Head of caudate nucleus (tissue), 42 donors: Measurements from ENCODE around the gene MTMR10.
A peak's percentile ranks its signal among the peaks of the same experiment; 100 is the strongest.

Source experiments
- DNase-seq, 42 donors: peaks; one replicate each; pipeline versions ENCODE4 v3.0.0 to v3.0.0-alpha.2; 2020 to 2021; ENCODE audit warnings: mixed read lengths in 7 of 42
- intact Hi-C: fragments of 100-400 bp; cut with DNase I; formaldehyde crosslinking; loops from one replicate; pipeline ENCODE4 v1.15.0; 2022

Gene MTMR10

GRCh38 chr15:31017311-31017710 lies 25.9 kb upstream of the MTMR10 start:
- intact Hi-C loops = no loop called here
- DNase-seq = no peak

- no peak for DNase-seq
- intact Hi-C loops = no loop called here
These were observed 25.1 kb upstream of the MTMR10 start for GRCh38 chr15:31016446-31016915.

- intact Hi-C loops = no loop called here
These were observed 23.1 kb upstream of the MTMR10 start for GRCh38 chr15:31014608-31014925.

GRCh38 chr15:31013863-31014607 lies 22.6 kb upstream of the MTMR10 start:
- DNase-seq = no peak
- intact Hi-C loops = no loop called here

More at GRCh38 chr15:31014608-31014925, 23.1 kb upstream of the MTMR10 start:
- DNase-seq = no peak

GRCh38 chr15:31012455-31012854 lies 21.0 kb upstream of the MTMR10 start:
- intact Hi-C loops = no loop called here
- no peak for DNase-seq

GRCh38 chr15:31010036-31010435 lies 18.6 kb upstream of the MTMR10 start:
- no peak for DNase-seq
- intact Hi-C loops = no loop called here

GRCh38 chr15:31005660-31006059 lies 14.2 kb upstream of the MTMR10 start:
- no peak for DNase-seq
- intact Hi-C loops = no loop called here

GRCh38 chr15:31004220-31004733 lies 12.8 kb upstream of the MTMR10 start:
- peak in 2 of 42 donors; percentile 18 to 29 for DNase-seq
- intact Hi-C loops = no loop called here

- intact Hi-C loops = no loop called here
- no peak for DNase-seq
These were observed 10.3 kb upstream of the MTMR10 start for GRCh38 chr15:31001702-31002101.

- intact Hi-C loops = no loop called here
- DNase-seq = no peak
These were observed 8.3 kb upstream of the MTMR10 start for GRCh38 chr15:30999729-31000128.

GRCh38 chr15:30997270-30997669 lies 5.8 kb upstream of the MTMR10 start:
- no peak for DNase-seq
- intact Hi-C loops = no loop called here

- no peak for DNase-seq
- intact Hi-C loops = loop anchor here (5.0 kb wide), 1 partner anchor 90 kb away; the partner anchor contains the start of gene FAN1
These were observed 929 bp upstream of the MTMR10 start for GRCh38 chr15:30992249-30992864.

- intact Hi-C loops = loop anchor here (2.0 to 5.0 kb wide), 2 partner anchors 68 to 88 kb away; partner anchors contain the start of gene FAN1
- peak in 1 of 42 donors; percentile 4 for DNase-seq
These were observed 778 bp downstream of the MTMR10 start for GRCh38 chr15:30990446-30991254.

- DNase-seq = peak in 1 of 42 donors; percentile 27
- intact Hi-C loops = loop anchor here (2.0 to 5.0 kb wide), 2 partner anchors 67 to 88 kb away; partner anchors contain the start of gene FAN1
These were observed 1.4 kb downstream of the MTMR10 start for GRCh38 chr15:30990036-30990435.

GRCh38 chr15:30985081-30985531 lies 6.3 kb downstream of the MTMR10 start:
- intact Hi-C loops = no loop called here
- DNase-seq = peak in 13 of 42 donors; percentile 16 to 68 (median 29)

GRCh38 chr15:30984542-30984941 lies 6.9 kb downstream of the MTMR10 start:
- intact Hi-C loops = no loop called here
- peak in 36 of 42 donors; percentile 28 to 80 (median 52) for DNase-seq

- no peak for DNase-seq
- intact Hi-C loops = no loop called here
These were observed 7.3 kb downstream of the MTMR10 start for GRCh38 chr15:30984118-30984517.

GRCh38 chr15:30979457-30979856 lies 12.0 kb downstream of the MTMR10 start:
- DNase-seq = no peak
- intact Hi-C loops = no loop called here

- no peak for DNase-seq
- intact Hi-C loops = no loop called here
These were observed 13.1 kb downstream of the MTMR10 start for GRCh38 chr15:30978328-30978727.
